SKM-1 treated with dmso at 0.1 percent for 144 hours (cell line): Measurements from ENCODE around the gene ECI1.
"Not testable (repeated sequence)": the region's sequence is repeated elsewhere in the genome, so short reads cannot be mapped to it uniquely, and the experiment has no call there.

Experiments
- DNase-seq: peaks from one replicate; lab custom pipeline; 2025; ENCODE audit not compliant: unreplicated experiment; lab: John Stamatoyannopoulos, UW

Gene ECI1

DNA sequence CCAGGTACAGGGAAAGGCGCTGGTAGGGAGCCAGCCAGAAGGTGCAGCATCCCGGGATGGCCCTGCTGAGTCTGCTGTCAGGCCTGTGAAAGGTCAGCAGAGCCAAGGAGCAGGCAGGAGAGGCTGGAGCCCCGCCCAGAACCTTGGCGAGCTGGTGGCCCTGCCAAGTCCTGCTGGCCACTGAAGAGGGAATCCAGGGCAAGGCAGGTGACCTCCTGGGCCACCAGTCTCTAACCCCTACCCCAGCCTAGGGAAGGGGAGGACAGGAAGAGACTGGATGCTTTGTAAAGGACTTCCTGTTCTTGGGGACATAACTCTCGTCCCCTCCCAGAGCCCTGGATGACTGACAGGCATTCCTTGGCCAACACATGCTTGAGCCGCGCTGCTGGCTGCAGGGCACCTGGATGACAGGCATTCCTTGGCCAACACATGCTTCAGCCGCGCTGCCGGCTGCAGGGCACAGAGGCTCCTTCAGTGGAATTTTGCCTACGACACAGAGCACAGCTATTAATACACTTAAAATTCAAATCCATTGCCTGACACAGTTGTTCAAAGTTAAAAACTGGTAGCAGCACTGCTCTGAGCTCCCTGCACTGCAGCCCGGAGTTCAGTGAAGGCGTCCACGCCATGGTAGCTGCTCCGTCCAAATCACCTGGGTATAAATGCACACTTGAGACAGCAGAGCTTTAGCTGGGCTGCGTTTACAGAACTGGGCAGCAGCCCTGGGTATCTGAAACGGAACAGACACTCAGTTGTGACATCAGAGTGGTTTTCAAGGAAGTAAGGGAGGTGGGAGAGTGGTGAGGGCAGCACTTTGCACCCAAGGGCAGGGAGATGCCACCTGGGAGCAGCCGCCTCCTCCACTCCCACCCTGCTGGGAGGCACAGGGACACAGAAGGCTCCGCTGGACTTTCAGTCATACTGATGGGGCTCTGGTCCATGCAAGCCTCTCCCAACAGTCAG, 38.7 kb downstream of the ECI1 start:
- DNase-seq: peak; percentile 9

DNA sequence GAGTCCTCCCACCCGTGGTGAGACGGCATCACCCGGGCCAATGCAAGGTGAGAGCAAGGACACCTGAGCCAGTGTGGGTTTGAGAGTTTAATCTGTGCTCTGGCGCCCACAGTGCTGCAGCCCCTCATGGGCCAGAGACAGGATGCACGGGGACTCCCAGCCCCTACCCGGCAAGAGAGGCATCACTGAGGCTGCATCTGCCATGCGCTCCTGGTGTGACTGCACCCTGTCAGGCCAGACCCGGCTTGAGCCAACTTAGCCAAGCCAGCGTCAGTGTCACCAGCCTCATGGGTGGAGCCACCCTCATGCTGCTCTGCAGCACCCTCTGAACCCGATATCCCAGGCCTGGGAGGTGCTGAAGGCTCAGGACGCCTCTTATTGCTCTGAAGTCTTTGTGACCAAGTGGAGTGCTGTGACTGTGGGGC, 39.5 kb downstream of the ECI1 start:
- no peak for DNase-seq

DNA sequence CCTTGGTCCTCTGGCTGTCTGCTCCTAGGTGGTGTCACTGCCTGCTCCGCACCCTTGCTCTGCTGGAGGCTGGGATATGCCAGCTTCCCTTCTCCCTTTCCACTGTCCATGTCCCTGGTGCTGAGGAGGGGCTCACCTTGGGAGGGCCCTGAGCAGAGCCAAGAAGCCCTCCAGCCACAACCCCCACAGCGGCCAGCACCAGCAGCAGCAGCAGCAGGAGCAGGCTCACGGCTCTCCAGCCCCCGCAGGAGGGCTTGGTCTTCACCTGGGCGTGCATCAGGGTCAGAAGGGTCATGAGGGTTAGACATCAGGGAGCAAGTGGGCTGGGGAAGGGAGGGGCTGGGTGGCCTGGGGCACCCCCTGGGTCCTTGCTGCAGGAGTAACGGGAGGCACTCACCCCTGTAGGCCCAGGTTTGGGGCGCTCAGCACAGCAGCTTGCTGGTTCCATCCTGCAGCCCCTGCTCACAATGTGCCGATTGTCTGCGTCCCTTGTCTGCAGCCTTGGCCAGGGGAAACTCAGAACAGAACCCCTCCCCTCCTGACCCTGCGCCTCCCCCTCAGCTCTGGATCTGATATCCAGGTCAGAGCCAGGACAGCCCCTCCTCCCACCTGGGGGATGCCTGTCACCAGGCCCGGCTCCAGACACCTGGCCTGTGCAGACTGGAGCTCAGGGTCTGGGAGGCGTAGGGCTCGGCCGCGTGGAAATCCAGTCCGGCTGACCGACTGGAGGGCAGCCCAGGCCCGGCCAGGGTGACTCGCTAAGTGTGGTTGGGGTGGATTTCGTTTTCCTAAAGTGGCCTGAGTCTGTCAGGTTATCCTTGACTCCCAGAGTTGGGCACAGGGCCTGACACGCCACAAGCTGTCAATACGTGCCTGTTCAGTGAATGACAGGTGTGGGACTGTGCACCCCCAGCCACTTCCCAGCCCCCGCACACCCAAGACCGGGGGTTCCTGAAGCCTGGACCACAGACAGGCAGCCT, 40.7 kb downstream of the ECI1 start, which contains the start of gene BRICD5:
TSS of gene BRICD5 (minus strand) at position 478 of the 980 bp plus-strand sequence. CDS start at position 448, 30 bp downstream.
- DNase-seq: no peak

DNA sequence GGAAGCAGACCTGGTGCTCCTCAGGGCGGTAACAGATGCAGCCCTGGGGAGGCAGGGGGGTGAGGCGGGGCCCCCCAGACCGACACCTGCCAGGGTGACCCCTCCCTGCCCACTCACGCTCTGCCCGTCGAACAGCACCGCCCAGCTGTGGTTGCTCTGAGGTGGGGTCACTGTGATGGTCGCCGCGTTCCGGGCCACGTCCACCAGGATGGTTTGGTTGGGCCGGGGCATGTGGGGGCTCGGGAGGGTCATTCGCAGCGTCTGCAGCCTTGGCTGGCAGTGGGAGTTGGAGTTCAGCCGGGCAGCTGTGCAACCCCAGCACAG, 41.4 kb downstream of the ECI1 start:
- no peak for DNase-seq

DNA sequence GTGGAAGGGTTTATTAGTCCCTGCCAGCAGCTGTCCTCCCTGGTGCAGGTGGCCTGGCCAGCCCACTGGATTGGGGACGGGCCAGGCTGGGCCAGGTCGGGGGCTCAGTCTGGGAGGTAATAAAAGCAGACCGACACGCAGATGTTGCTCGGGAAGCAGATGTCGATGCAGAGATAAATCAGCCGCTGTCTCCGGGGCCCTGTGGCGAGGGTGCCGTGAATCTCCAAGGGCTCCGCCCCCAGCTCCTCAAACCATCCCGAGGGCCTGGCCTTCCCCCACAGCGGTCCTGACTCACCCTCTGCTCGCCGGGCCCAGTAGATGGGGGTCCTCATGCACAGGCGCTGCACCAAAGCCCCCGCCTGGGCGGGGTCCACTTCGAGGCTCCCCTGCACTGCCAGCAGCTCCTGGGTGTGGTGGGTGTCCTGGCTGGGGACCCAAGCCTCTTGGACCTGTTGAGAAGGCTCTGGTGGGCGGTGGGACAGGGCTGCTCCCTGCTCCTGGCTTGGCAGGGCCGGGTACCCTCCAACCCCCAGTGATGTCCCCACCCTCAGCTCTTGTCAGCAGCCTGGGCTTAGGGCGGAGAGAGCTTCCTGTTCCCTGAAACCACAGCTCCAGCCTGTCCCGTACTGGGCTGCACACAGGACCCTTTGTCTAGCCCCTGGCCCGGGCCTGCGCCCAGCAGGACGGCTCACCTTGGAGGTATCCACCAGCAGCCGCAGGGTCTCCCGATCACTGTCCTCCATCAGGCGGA, 42.0 kb downstream of the ECI1 start:
- DNase-seq: no peak

DNA sequence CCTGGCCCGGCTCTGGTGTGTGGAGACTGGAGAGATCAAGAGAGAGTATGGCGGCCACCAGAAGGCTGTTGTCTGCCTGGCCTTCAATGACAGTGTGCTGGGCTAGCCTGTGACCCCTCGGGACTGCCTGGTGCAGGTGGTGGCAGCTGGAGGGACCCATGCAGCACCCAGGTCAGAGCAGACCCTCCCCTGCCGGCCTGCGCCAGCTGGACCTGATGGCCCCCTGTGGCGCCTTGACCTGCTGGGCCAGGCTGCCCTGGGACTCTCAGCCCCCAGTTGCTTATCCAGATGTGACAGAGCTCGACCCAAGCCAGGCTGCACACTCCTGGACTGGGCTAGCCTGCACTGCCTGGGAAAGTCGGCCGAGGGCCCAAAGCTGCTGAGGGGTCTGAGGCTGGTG, 42.6 kb downstream of the ECI1 start:
- DNase-seq: no peak

DNA sequence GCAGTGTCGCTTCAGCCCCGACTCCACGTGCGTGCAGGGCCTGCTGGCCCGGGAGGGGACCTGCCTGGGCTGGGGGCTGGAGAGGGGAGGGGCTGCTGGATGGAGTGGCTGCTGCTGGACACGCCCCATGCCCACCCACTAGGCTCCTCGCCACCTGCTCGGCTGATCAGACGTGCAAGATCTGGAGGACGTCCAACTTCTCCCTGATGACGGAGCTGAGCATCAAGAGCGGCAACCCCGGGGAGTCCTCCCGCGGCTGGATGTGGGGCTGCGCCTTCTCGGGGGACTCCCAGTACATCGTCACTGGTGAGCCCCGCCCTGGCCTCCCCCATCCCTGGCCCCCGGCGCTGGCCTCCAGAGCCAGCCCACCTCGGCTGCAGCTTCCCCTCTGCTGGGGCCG, 43.1 kb downstream of the ECI1 start:
- DNase-seq: no peak

DNA sequence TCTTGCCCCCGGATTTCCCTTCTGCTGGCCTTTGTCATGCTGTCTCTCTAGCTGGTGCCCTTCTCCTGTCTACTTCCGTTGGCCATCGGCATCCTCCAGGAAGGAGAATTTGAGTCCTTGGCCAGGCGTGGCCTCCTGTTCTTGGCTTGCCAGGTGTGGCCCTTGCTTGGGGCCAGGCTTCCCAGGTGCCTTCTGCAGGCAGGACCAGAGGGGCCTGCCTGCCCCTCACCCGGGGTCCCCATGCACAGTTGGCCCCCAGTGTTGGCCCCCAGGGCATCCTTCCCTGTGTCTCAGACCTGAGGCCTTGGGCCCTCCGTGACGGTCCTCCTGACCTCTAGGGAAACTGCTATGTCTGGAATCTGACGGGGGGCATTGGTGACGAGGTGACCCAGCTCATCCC, 43.5 kb downstream of the ECI1 start:
- no peak for DNase-seq

DNA sequence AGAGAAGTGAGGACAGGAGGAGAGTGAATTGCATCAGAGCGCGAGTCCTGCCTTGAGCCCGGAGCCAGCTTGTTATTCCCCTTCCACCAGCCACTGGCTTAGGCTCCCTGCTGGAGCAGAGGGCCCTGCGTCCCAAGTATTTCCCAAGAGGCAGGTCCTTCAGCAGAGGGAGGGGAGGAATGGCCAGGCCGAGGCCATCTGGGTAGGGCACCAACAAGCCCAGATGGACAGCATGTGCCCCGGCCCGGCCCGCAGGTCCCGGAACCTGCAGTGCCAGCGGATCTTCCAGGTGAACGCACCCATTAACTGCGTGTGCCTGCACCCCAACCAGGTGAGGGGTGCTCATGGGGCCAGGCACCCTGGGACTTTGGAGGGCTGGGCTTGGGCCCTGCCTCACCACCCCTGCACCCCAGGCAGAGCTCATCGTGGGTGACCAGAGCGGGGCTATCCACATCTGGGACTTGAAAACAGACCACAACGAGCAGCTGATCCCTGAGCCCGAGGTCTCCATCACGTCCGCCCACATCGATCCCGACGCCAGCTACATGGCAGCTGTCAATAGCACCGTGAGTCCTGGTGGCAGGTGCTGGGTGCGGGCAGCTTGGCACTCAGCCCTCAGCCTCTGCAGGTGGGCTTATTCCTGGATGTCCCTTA, 44.5 kb downstream of the ECI1 start:
- no peak for DNase-seq

DNA sequence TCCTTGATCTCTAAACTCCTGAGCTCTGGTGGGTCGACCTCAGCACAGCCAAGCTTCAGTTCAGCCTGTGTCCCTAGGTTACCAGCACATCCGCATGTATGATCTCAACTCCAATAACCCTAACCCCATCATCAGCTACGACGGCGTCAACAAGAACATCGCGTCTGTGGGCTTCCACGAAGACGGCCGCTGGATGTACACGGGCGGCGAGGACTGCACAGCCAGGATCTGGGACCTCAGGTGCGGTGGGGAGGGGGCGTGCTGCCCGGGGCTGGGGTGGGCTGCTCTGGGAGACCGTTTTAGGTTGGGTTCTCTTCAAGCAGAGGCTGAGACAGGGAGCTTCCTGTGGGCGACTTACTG, 45.0 kb downstream of the ECI1 start:
- no peak for DNase-seq

DNA sequence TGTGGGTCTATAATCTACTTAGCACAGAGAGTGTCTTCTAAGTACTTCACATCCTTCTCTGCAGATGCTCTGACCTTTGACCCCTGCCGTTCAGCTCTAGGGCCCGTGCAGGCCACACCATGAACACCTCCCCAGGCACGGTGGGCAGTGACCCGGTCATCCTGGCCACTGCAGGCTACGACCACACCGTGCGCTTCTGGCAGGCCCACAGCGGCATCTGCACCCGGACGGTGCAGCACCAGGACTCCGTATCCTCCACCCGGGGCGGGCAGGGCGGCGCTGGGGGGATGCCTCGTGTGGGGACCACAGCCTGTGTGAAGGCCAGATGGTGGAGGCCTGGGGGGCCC, 45.4 kb downstream of the ECI1 start:
- DNase-seq: no peak

DNA sequence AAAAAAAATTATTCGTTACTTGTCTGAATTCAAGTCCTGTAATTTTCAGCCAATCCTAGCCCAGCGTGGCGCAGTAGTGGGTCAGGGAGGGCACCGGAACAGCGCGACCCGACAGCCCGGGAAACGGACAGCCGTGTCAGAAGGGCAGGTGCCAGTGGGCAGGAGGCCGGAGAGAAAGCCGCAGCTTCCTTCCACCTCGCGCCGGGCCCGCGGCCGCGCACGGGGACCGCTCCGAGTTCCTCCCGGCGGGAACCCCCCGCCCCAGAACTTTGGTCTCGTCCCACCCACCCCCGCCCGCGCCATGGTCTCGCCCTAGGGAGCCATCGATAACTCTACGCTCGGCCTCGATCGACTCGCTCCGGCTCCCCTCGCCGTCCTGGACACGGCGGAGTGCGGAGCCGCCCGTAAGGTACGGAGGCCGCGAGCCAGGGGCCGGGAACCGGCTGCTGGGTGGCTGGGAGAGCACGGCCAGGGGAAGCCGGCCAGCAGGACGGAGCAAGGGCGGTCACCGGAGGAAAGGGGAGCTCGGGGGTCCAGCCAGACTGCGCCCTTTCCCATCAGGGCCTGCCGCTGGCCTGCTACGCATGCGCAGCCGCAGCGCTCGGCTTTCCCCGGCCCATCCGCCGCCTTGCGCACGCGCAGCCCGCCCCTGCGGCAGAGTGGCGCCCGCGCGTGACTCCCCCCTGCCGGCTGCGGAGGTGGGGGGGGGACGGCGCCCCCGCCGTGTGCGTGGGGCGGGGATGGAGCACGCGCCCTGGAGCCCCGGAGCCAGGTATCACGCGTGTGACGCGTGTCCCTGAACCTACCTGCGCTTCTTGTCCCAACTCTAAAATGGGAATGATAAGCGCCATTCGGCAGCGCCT, 46.1 kb downstream of the ECI1 start, which contains the start of gene MLST8:
TSS of gene MLST8 (plus strand) at position 351 of the 863 bp plus-strand sequence. CDS start 632 bp downstream, outside the sequence.
- peak; percentile 78 for DNase-seq

DNA sequence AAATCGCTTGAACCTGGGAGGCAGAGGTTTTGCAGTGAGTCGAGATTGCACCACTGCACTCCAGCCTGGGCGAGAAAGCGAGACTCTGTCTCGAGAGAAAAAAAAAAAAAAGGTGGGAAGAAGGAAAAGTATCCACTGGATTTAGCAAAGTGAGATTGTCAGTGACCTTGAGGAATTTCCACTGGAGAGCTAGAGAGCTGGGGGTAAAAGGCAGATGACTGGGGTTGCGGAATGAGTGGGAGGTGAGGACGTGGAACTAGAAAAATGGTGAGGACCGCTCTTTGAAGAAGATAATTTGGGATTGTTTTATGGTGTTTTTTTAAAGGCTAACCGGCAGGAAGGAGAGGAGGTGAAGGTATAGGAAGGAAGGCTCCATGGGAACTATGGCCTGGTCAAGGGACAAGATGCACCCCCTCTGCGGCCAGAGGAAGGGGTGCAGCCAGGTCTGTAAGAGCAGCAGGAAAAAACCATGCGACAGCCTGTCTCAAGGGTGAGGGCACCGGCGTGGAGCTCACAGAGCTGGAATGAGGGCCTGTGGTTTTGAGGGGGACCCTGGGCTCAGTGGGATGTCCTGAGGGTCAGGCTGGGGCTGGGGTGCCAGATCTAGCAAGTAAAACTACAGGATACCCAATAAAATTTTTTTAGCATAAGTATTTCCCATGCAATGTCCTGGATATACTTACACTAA, 46.8 kb downstream of the ECI1 start:
- no peak for DNase-seq

DNA sequence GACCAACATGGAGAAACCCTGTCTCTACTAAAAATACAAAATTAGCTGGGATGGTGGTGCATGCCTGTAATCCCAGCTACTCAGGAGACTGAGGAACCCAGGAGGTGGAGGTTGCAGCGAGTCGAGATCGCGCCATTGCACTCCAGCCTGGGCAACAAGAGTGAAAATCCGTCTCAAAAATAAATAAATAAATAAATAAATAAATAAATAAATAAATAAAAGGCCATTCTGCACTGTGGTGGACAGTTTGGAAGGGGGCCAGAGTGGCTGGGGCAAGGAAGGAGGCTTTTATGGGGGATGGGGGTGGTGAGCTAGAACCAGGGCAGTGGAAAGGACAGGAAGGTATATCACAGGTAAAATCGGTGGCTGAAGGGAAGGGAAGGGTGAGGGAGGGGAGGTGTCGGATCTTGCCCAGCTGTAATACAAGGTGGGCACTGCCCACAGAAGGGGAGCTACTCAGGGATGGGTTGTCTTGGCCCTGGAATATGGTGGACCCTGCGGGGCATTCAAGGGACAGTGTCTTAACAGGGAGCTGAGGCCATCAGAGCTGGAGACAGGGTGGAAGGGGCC, 48.2 kb downstream of the ECI1 start:
- not testable (repeated sequence) for DNase-seq

DNA sequence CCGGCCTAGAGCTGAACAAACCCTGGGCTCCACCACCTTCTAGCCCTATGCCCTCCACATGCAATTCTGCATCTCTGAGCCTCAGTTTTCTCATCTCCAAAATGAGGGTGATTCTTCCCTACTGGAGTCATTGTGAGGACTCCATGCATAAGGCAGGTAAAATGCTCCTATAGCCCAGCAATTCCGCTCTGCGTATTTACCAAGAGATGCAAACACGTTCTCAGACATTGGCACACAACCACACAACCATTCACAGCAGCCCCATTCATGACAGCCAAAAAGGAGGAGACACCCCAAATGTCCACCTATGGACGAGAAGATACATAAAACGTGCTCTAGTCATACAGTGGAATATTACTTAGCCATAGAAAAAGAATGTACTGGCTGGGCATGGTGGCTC, 51.1 kb downstream of the ECI1 start:
- DNase-seq: no peak

DNA sequence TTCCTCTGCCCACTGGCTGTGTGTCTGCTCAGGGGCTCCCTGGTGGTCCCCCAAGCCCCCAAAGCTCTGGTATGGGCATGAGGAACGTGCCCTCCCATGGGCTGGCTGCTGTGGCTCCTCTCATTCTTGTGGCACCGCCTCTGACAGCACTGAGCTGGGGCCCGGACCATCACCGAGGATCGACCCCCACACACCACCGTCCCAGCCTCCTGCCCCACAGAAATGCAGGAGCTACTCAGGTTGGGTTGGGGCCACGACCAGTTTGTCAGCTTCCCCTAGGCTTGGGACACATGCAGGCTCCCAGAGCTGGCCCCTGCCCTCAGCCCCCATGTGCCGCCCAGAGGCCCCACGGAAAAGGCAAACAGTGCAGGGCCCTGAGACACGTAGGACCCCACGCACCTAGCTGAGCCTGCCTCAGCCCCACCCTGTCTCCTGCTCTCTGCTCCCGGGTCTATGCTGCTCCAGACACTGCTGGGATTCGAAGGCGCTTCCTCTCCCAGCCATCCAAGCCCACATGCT, 51.7 kb downstream of the ECI1 start:
- DNase-seq: no peak

DNA sequence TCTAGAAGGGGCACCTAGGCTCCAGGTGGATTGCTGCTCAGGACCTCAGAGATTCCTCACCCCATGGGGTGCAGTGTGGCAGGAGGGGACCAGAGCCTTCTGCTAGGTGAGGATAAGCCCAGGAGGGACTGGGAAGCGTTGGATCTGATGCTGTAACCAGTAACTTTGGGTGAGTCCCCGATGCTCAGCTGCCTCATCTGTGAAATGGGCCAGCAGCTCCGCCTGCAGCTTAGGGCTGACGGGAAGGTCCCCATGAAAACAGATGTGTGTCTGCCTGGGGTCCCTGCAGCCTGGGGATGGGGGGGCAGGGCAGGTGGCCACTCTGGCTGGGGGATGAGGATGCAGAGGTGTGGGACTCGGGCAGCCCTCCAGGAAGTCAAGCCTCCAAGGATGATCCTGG, 52.3 kb downstream of the ECI1 start:
- no peak for DNase-seq

DNA sequence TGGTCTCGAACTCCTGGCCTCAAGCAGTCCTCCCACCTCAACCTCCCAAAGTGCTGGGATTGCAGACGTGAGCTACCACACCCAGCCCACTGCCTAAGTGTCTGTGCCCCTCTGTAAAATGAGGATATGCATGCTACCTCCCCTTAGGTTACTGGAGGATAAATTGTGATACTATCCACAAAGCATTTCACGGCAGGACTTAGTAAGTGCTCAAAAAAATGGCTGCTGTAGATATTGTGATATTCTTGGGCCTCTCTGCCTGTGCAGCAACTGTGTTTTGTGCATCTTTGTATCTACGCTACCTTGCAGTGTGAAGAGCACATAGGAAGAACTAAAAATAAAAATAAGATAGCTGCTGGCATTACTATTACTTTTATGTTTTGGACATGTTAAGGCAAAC, 53.1 kb downstream of the ECI1 start:
- no peak for DNase-seq
